ENCODE results near the gene TATDN2. TPM values are rescaled to one million over a fixed set of nuclear protein-coding genes. Genes with fewer than 3 reads are reported as not detected.

TATDN2 gene
- total and polyA plus RNA-seq, 4 donors = 12.0 to 32.9 (median 23.8) TPM

DNA sequence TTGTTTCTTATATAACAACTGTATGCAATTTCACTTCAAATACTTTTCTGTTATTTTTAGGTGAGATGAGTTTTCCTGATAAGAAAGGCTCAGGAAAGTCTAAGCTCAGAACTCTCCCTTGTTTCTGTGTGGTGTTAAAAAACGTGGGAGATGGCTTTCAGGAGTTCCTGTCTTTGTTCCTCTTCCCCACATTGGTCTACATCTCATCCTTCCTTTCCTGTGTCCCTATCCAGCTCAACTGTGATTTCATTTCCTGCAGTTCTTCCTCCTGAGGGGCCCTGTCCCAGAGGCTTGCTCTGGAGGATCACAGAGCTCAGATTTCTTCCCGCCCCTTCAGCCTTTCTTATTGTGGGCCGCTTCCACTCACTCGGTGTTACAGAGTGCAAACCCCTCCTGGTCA lies 61.5 kb downstream of the TATDN2 start:
- TF ChIP-seq, protein P1, sequence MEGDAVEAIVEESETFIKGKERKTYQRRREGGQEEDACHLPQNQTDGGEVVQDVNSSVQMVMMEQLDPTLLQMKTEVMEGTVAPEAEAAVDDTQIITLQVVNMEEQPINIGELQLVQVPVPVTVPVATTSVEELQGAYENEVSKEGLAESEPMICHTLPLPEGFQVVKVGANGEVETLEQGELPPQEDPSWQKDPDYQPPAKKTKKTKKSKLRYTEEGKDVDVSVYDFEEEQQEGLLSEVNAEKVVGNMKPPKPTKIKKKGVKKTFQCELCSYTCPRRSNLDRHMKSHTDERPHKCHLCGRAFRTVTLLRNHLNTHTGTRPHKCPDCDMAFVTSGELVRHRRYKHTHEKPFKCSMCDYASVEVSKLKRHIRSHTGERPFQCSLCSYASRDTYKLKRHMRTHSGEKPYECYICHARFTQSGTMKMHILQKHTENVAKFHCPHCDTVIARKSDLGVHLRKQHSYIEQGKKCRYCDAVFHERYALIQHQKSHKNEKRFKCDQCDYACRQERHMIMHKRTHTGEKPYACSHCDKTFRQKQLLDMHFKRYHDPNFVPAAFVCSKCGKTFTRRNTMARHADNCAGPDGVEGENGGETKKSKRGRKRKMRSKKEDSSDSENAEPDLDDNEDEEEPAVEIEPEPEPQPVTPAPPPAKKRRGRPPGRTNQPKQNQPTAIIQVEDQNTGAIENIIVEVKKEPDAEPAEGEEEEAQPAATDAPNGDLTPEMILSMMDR (IDR thresholded peaks at IDR 0.05; ENCODE audit: control extremely low read depth, extremely low read depth) = no peak
- Histone ChIP-seq H3K36me3 (ENCODE audit: control insufficient read depth in 4 of 4, insufficient read depth in 4 of 4, low read length in 4 of 4) (peaks cover 34 to 42% (median 39%) of the 10 kb centered on the region in 4 donors), H3K9ac (ENCODE audit: insufficient read depth in 1 of 2, low read length in 2 of 2) (no peak overlapping the region), H3K4me1 (ENCODE audit: control insufficient read depth in 5 of 5, insufficient read depth in 5 of 5, low read length in 5 of 5) (peaks cover 0 to 1% (median 0%) of the 10 kb centered on the region in 5 donors), H3K9me3 (ENCODE audit: control insufficient read depth in 4 of 4, insufficient read depth in 3 of 4, low read length in 3 of 4) (no peaks in the 10 kb centered on the region), H3K27ac (ENCODE audit: low read depth in 1 of 2, low read length in 1 of 2) (no peak overlapping the region), H3K4me3 (no peak overlapping the region), H3K27me3 (ENCODE audit: control insufficient read depth in 3 of 3, insufficient read depth in 3 of 3, low read length in 2 of 3) (no peaks in the 10 kb centered on the region)
- ATAC-seq (ENCODE audit: insufficient read depth, low FRiP score) (no peak), DNase-seq (peak in 1 of 3 donors; percentile 40)
- 57 to 61% methylated on average over 4 of the region's 4 CpGs for WGBS, 2 donors

DNA sequence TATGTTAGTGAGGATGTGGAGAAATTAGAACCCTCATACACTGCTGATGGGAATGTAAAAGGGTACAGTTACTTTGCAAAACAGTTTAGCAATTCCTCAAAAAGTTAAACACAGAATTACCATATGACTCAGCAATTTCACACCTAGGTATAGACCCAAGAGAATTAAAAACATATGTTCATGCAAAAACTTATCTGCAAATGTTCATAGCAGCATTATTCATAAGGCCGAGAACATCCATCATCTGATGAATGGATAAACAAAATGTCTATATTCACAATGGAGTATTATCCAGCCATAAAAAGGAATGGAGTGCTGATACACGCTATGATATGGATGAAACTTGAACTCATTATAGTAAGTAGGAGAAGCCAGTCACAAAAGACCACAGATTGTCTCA lies 62.3 kb downstream of the TATDN2 start:
- TF ChIP-seq, protein P1 (IDR thresholded peaks at IDR 0.05; ENCODE audit: control extremely low read depth, extremely low read depth) = no peak
- H3K27ac ChIP-seq (ENCODE audit: low read depth in 1 of 2, low read length in 1 of 2) = no peak overlapping the region
- 71 to 87% methylated on average over 2 of the region's 2 CpGs for WGBS, 2 donors

DNA sequence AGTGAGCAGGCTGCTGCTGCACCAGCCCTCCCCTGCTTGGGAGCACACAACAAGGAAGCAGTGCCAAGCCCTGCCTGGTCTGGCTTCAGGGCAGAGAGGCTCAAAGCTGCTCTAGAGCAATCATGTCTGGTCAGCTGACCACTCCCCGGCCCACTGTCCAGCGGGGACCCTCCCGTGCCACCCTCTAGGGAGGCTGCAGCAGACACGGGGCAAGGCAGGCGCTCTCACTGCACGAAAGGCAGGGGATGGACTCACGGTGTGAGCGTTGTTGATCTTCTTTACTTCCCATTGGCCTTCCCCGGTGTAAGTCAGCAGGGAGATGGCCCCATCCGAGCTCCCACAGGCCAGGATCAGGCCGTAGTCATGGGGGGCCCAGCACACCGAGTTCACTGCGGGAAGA lies 63.5 kb downstream of the TATDN2 start:
- WGBS, 2 donors = 93 to 95% methylated on average over 13 of the region's 13 CpGs
- DNase-seq (no peak), ATAC-seq (ENCODE audit: insufficient read depth, low FRiP score) (no peak)
- Histone ChIP-seq H3K27ac (ENCODE audit: low read depth in 1 of 2, low read length in 1 of 2) (no peak overlapping the region), H3K4me1 (ENCODE audit: control insufficient read depth in 5 of 5, insufficient read depth in 5 of 5, low read length in 5 of 5) (peaks cover 0 to 1% (median 0%) of the 10 kb centered on the region in 5 donors), H3K9ac (ENCODE audit: insufficient read depth in 1 of 2, low read length in 2 of 2) (no peak overlapping the region), H3K36me3 (ENCODE audit: control insufficient read depth in 4 of 4, insufficient read depth in 4 of 4, low read length in 4 of 4) (peaks cover 21 to 46% (median 37%) of the 10 kb centered on the region in 4 donors), H3K27me3 (ENCODE audit: control insufficient read depth in 3 of 3, insufficient read depth in 3 of 3, low read length in 2 of 3) (no peaks in the 10 kb centered on the region), H3K9me3 (ENCODE audit: control insufficient read depth in 4 of 4, insufficient read depth in 3 of 4, low read length in 3 of 4) (no peaks in the 10 kb centered on the region), H3K4me3 (no peak overlapping the region)
- TF ChIP-seq, protein P1 (IDR thresholded peaks at IDR 0.05; ENCODE audit: control extremely low read depth, extremely low read depth) = no peak

More for the DNA sequence above, 62.3 kb downstream of the TATDN2 start:
- H3K36me3 ChIP-seq (ENCODE audit: control insufficient read depth in 4 of 4, insufficient read depth in 4 of 4, low read length in 4 of 4) = peaks cover 29 to 41% (median 35%) of the 10 kb centered on the region in 4 donors
- no peaks in the 10 kb centered on the region for H3K27me3 ChIP-seq (ENCODE audit: control insufficient read depth in 3 of 3, insufficient read depth in 3 of 3, low read length in 2 of 3)
- peaks cover 0 to 1% (median 0%) of the 10 kb centered on the region in 5 donors for H3K4me1 ChIP-seq (ENCODE audit: control insufficient read depth in 5 of 5, insufficient read depth in 5 of 5, low read length in 5 of 5)
- no peaks in the 10 kb centered on the region for H3K9me3 ChIP-seq (ENCODE audit: control insufficient read depth in 4 of 4, insufficient read depth in 3 of 4, low read length in 3 of 4)
- DNase-seq (no peak), ATAC-seq (ENCODE audit: insufficient read depth, low FRiP score) (no peak)
- no peak overlapping the region for H3K9ac ChIP-seq (ENCODE audit: insufficient read depth in 1 of 2, low read length in 2 of 2)
- H3K4me3 ChIP-seq = no peak overlapping the region

DNA sequence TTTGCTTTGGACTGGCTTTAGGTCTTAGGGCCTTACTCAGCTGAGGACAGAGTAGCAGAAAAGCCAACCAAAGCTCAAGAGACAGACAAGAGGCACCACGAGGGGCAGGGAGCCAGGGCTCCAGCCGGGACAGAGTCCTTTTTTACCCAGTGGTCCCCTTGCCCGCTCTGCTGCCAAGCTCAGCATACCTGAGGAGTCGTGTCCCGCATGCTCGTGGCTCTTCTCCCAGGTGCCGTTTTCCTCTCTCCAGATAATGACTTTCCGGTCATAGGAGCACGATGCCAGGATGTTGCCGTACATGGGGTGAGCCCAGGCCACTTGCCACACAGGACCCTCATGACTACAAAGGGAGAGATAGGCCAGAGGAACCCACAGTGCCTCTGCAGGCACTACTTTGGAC lies 64.1 kb downstream of the TATDN2 start:
- no peak overlapping the region for H3K4me3 ChIP-seq
- H3K36me3 ChIP-seq (ENCODE audit: control insufficient read depth in 4 of 4, insufficient read depth in 4 of 4, low read length in 4 of 4) = peaks cover 24 to 48% (median 36%) of the 10 kb centered on the region in 4 donors
- peaks cover 0 to 1% (median 0%) of the 10 kb centered on the region in 5 donors for H3K4me1 ChIP-seq (ENCODE audit: control insufficient read depth in 5 of 5, insufficient read depth in 5 of 5, low read length in 5 of 5)
- WGBS, 2 donors = 90 to 94% methylated on average over 10 of the region's 10 CpGs
- no peak overlapping the region for H3K9ac ChIP-seq (ENCODE audit: insufficient read depth in 1 of 2, low read length in 2 of 2)
- no peaks in the 10 kb centered on the region for H3K9me3 ChIP-seq (ENCODE audit: control insufficient read depth in 4 of 4, insufficient read depth in 3 of 4, low read length in 3 of 4)
- no peak for DNase-seq
- TF ChIP-seq, protein P1 (IDR thresholded peaks at IDR 0.05; ENCODE audit: control extremely low read depth, extremely low read depth) = no peak
- H3K27me3 ChIP-seq (ENCODE audit: control insufficient read depth in 3 of 3, insufficient read depth in 3 of 3, low read length in 2 of 3) = no peaks in the 10 kb centered on the region
- no peak overlapping the region for H3K27ac ChIP-seq (ENCODE audit: low read depth in 1 of 2, low read length in 1 of 2)
- ATAC-seq (ENCODE audit: insufficient read depth, low FRiP score) = no peak
